ENCODE data around the gene PIP4K2A. TPM values are rescaled to one million over a fixed set of nuclear protein-coding genes. Genes with fewer than 3 reads are reported as not detected.

The PIP4K2A gene
- total RNA-seq, 3 donors from 2014 or later = 15.1 to 36.6 (median 33.1) TPM

- H3K4me1 ChIP-seq = no peaks in the 10 kb centered on the region
- H3K4me3 ChIP-seq = no peak overlapping the region
- H3K27ac ChIP-seq = no peak overlapping the region
- no peaks in the 10 kb centered on the region for H3K36me3 ChIP-seq
- no peak for DNase-seq (ENCODE audit: low spot score in 2 of 2)
- intact Hi-C loops (cut with DNase I; ENCODE audit: low total_unique reads) = no loop called here
- H3K27me3 ChIP-seq = no peaks in the 10 kb centered on the region
- TF ChIP-seq POLR2A (IDR thresholded peaks at IDR 0.05) (no peak), CTCF (IDR thresholded peaks at IDR 0.05) (no peak), POLR2AphosphoS5 (IDR thresholded peaks at IDR 0.05) (no peak)
- no peaks in the 10 kb centered on the region for H3K9me3 ChIP-seq
These were observed 51.5 kb downstream of the PIP4K2A start for GRCh38 chr10:22662733-22663330.

- intact Hi-C loops (cut with DNase I; ENCODE audit: low total_unique reads) = no loop called here
- TF ChIP-seq CTCF (IDR thresholded peaks at IDR 0.05) (no peak), POLR2AphosphoS5 (IDR thresholded peaks at IDR 0.05) (no peak)
- no peak overlapping the region for H3K4me3 ChIP-seq
- no peaks in the 10 kb centered on the region for H3K9me3 ChIP-seq
- H3K36me3 ChIP-seq = no peaks in the 10 kb centered on the region
- no peaks in the 10 kb centered on the region for H3K27me3 ChIP-seq
- no peaks in the 10 kb centered on the region for H3K4me1 ChIP-seq
- H3K27ac ChIP-seq = no peak overlapping the region
- DNase-seq (ENCODE audit: low spot score in 2 of 2) = no peak
These were observed 54.5 kb downstream of the PIP4K2A start for GRCh38 chr10:22659866-22660265.

- no peaks in the 10 kb centered on the region for H3K9me3 ChIP-seq
- H3K27ac ChIP-seq = no peak overlapping the region
- H3K4me1 ChIP-seq = no peaks in the 10 kb centered on the region
- no peak for TF ChIP-seq POLR2A (IDR thresholded peaks at IDR 0.05)
- no peak for TF ChIP-seq POLR2AphosphoS5 (IDR thresholded peaks at IDR 0.05)
- TF ChIP-seq CTCF (IDR thresholded peaks at IDR 0.05) = no peak
- no peak overlapping the region for H3K4me3 ChIP-seq
- H3K36me3 ChIP-seq = no peaks in the 10 kb centered on the region
- intact Hi-C loops (cut with DNase I; ENCODE audit: low total_unique reads) = no loop called here
- no peaks in the 10 kb centered on the region for H3K27me3 ChIP-seq
- DNase-seq (ENCODE audit: low spot score in 2 of 2) = no peak
These were observed 55.5 kb downstream of the PIP4K2A start for GRCh38 chr10:22658745-22659410.

- intact Hi-C loops (cut with DNase I; ENCODE audit: low total_unique reads) = no loop called here
- H3K4me1 ChIP-seq = no peaks in the 10 kb centered on the region
- H3K27ac ChIP-seq = no peak overlapping the region
- TF ChIP-seq POLR2AphosphoS5 (IDR thresholded peaks at IDR 0.05) = no peak
- TF ChIP-seq POLR2A (IDR thresholded peaks at IDR 0.05) = no peak
- TF ChIP-seq CTCF (IDR thresholded peaks at IDR 0.05) = no peak
- H3K36me3 ChIP-seq = no peaks in the 10 kb centered on the region
- H3K27me3 ChIP-seq = no peaks in the 10 kb centered on the region
- H3K4me3 ChIP-seq = no peak overlapping the region
- no peaks in the 10 kb centered on the region for H3K9me3 ChIP-seq
- DNase-seq (ENCODE audit: low spot score in 2 of 2) = no peak
These were observed 56.7 kb downstream of the PIP4K2A start for GRCh38 chr10:22657566-22658225.

GRCh38 chr10:22657024-22657423 is 57.4 kb downstream of the PIP4K2A start:
- Histone ChIP-seq H3K36me3 (no peaks in the 10 kb centered on the region), H3K27me3 (no peaks in the 10 kb centered on the region), H3K27ac (no peak overlapping the region), H3K9me3 (no peaks in the 10 kb centered on the region), H3K4me1 (peaks cover 0 to 2% of the 10 kb centered on the region in 2 donors), H3K4me3 (no peak overlapping the region)
- no peak for TF ChIP-seq CTCF (IDR thresholded peaks at IDR 0.05)
- no peak for TF ChIP-seq POLR2AphosphoS5 (IDR thresholded peaks at IDR 0.05)
- TF ChIP-seq POLR2A (IDR thresholded peaks at IDR 0.05) = no peak
- intact Hi-C loops (cut with DNase I; ENCODE audit: low total_unique reads) = no loop called here
- DNase-seq (ENCODE audit: low spot score in 2 of 2) = no peak

Measured in breast epithelium (tissue), 4 donors.